HG02884 (cell line): ENCODE data around the gene APOLD1.
"Not testable (repeated sequence)": the region's sequence is repeated elsewhere in the genome, so short reads cannot be mapped to it uniquely, and the experiment has no call there.

ENCODE experiments used
- ATAC-seq: cut with Tn5 transposase; IDR thresholded peaks from one replicate; pipeline ENCODE4 v1.9.1; 2021; ENCODE audit warnings: mild to moderate bottlenecking, moderate library complexity; ENCODE audit not compliant: unreplicated experiment

APOLD1 gene

GRCh38 chr12:12839003-12839395 lies 53.5 kb downstream of the APOLD1 start:
- ATAC-seq = no peak

GRCh38 chr12:12839439-12839838 lies 54.0 kb downstream of the APOLD1 start:
- ATAC-seq = not testable (repeated sequence)

- no peak for ATAC-seq
Measured at GRCh38 chr12:12839873-12840579, 54.6 kb downstream of the APOLD1 start.

GRCh38 chr12:12840580-12840899 lies 55.1 kb downstream of the APOLD1 start:
- no peak for ATAC-seq
